Inferior parietal cortex (tissue), 1 donor: ENCODE data around the gene CMAS.
A peak's percentile ranks its signal among the peaks of the same experiment; 100 is the strongest.
"Not testable (repeated sequence)": the region's sequence is repeated elsewhere in the genome, so short reads cannot be mapped to it uniquely, and the experiment has no call there.

Experiments used
- DNase-seq: peaks from one replicate; pipeline ENCODE4 v3.0.0-alpha.2; 2016; ENCODE audit errors: extremely low spot score

Gene CMAS

DNA sequence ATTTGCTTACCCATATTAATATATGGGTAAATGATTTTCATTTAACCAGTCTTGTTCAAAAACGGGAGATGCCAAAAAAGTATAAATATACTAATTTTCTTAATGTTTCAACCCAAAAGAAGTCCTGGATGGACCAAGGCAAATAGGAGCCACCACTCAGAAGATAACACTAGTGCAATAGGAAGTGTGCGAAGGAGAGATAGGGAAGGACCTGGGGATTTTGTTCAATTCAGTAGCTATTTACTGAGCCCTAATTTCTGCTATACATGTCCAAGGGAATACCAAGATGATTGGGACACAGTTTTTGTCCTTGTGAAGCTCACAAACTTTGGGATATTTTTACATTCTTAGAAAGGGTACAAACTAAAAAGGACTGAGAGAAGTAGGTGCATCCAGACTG is 1.5 kb downstream of the CMAS start:
- DNase-seq = no peak

DNA sequence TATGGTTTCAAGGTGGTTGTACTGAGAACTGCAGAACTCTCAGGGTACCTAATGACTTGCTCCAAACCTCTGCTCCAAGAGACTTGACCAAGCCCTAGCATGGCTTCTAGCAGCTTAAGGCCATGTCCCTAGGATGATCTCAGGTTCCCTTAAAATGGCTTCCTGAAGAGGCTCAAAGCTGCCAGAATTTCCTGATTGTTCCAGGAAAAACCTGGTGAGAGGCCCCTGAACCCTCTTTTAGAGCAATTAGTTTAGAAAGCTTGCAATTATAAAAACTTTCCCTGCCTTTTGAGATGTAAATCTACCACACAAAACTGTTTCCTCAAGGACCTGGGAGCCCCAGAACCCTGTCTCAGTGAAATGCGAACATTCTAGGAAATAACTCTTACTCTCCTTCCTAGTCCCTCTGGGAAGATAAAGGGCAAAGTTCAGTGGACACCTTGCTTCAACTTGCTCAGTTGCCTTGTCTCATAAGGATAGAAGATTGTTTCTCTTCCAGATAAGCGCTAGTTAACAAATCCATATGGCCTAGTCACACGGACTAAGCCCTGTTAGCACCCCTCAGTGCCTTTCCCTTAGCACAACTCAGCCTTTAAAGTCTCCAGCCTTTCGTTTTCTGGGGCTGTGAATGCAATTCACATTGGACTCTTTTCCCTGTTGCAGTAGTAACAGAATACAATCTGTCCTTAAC is 2.5 kb downstream of the CMAS start:
- no peak for DNase-seq

DNA sequence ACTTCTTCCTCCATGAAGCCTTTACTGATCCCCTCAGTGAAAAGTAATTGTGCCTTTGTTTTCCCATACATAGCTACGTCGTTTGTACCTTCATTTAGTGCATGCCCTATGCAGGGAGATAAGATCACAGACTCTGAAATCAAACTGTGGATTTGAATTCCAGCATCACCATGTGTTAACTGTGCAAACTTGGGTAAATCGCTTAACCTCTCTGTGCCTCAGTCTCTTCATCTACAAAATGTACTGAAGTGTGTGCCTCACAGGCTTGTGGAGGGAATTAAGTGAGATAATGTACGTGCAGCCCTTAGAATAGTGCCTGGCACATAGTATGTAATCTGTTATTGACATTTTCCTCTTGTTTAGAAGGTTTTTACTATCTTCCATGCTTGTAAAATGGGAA is 4.1 kb downstream of the CMAS start:
- no peak for DNase-seq

DNA sequence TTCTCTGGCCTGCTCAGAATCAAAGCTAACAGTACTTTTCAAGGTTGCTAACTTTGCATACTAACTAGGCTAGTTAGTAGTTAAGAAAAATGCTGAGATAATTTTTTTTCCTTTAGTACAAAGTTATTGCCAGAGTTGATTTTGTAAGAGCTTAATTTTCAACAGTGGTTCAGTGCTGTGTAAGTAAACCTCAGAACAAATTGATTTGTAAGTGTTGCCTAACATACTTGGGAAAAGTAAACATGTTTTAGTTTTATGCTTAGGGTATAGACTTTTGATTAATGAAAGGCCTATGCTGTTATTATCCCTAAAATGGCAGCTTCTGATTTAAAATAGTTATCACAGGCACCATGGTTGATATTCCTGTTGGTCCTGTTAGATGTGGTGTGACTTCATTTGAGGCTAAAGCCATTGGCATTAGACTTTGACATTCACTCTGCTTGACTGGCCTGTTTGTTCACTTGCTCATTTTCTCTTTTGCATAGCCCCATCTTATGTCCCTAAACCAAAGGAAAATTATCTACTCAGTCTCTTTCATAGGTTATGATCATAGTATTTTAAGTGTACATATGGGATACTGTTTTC is 5.2 kb downstream of the CMAS start:
- DNase-seq = no peak

DNA sequence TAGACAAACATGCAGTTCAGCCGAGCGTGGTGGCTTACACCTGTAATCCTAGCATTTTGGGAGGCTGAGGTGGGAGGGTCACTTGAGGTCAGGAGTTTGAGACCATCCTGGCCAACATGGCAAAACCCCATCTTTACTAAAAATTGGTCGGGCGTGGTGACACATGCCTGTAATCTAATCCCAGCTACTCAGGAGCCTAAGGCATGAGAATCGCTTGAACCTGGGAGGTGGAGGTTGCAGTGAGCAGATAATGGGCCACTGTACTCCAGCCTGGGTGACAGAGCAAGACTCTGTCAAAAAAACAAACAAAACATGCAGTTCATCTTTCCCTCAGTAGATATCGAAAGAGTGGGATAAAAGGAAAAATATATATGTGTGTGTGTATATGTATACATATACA is 7.0 kb downstream of the CMAS start:
- not testable (repeated sequence) for DNase-seq

DNA sequence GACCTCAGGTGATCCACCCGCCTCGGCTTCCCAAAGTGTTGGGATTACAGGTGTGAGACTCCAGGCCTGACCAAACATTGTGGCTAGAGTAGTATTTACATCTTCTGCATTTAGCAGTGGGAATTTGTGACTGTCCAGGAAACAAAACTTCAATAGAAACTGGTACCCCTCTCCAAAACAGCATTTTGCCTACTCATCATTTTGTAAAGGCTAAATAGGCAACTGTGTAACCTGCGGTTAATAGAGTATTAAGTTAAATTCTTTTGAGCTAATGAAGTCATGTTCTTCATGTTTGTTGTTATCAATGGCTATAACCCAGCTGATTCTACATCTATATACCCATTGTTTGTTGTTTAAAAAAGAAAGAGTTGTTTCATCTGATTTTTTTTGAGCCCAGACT is 8.1 kb downstream of the CMAS start:
- DNase-seq = no peak

DNA sequence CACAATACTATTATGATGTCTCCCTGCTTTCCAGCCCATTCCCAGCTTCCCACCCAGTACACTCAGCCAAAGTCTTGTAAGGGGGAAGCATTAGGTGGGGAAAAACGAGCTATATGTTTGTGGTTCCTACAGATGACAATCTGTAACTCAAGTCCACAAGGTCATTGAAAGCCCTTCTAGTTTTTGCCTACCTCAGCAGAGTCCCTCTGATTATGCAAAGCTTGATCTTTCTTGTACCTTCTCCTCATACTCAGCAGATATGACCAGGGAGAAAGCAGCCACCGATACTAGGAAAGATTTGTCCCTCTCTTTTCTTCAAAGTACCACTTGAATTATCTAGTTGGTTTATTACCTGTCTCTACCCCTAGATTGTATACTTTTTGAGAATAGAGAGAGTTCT is 10.6 kb downstream of the CMAS start:
- no peak for DNase-seq

DNA sequence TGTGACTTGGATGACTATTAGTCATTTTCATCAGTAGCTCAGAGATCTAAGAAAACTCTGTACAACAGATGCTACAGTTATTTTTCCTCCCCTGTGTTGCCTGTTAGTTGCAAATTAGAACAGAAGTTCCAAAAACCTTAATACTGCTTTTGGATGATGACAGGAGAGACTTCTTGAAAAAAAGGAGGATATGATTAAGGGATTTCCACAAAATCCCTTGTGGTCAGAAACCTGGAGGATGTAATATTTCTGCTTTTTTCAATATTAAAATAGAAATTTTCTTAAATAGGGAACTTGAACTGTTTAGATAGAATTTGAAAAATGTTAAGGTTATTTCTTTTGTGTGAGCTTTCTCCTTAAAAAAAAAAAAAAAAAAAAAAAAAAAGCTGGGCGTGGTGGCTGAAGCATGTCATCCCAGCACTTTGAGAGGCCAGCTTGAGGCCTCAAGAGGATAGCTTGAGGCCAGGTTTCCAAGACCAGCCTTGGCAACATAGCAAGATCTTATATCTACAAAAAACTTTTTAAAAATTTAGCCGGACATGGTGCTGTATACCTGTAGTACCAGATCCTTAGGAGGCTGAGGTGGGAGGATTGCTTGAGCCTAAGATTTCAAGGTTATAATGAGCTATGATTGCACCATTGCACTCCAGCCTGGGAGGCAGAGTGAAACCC is 14.1 kb downstream of the CMAS start:
- DNase-seq = no peak

DNA sequence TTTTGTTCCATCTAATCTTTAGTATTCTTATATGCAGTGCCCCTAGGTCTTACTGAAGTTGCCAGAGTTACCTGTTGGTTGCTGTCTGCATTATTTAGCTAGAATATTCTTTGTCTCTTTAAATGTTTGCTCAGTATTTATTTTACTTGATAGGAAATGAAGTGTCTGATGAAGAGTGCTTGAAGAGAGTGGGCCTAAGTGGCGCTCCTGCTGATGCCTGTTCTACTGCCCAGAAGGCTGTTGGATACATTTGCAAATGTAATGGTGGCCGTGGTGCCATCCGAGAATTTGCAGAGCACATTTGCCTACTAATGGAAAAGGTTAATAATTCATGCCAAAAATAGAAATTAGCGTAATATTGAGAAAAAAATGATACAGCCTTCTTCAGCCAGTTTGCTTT is 18.9 kb downstream of the CMAS start:
- DNase-seq = no peak

DNA sequence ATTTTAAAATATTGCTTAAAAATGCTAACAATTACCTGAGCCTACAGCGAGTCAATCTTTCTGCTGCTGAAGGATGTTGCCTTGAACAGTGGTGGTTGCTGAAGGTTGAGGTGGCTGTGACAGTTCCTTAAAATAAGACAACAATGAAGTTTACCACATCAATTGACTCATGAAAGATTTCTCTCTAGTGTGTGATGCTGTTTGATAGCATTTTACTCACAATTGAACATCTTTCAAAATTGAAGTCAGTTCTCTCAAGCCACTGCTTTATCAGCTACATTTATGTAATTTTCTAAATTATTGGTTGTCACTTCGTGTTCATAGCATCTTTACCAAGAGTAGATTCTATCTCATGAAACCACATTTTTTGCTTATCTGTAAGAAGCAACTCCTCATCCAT is 20.3 kb downstream of the CMAS start:
- no peak for DNase-seq

DNA sequence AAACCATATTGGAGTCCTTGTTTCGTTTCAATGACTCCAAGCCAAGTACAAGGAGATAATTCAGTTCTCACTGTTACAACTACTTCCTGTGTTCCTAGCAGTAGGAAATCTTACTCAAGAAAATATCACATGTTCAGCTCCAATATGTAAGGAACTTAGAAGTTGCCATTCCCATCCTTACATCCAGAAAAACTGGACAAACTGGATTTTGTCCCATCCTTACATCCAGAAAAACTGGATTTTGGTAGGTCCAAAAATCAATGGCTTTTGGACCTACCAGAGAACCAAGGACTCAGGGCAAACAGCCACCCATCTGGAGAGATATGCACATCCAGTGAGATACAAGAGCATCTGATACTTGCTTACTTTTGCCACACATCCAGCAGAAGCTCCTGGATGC is 23.8 kb downstream of the CMAS start:
- DNase-seq = no peak

DNA sequence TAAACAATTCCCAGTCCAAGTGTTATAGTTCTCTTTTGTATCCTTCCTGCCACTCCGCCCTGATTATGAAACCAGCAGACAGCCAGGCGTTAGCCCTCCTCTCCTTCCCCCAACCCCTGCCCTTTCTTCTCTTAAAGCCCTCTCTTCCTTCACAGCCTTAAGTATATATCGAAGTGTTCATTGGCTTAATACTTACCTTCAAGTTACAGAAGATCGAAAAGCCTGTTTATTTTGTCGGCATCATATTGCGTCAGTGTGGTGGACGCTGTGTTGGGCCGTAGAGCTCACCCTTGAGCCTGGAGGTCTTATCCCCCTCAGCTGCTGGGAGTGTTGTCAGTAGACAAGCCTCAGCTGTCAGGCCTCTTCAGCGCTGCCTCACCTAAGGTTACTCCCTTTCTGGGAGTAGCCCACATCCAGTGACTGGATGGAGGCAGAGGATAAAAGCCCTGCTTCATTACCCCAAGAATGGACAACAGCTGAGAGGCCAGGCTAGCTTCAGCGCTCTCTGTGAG is 36.2 kb downstream of the CMAS start:
- no peak for DNase-seq

DNA sequence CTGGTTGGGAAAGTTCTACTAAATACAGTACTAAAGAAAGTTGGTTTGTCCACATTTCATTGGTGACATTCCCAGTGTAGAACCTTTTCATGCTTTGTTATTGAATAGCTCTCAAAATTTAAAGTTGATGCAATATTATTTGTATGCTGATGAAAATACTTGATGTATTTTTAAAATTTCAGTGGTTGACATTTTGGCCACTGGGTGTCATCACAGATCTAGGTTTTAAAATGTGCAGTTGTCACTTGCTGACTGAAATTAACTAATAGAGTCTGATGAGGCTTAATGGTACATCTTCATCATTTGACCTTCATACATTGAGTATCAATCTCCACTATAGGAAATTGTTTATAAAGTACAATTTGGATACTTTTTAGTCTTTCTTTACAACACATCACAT is 37.1 kb downstream of the CMAS start:
- peak; percentile 73 for DNase-seq

DNA sequence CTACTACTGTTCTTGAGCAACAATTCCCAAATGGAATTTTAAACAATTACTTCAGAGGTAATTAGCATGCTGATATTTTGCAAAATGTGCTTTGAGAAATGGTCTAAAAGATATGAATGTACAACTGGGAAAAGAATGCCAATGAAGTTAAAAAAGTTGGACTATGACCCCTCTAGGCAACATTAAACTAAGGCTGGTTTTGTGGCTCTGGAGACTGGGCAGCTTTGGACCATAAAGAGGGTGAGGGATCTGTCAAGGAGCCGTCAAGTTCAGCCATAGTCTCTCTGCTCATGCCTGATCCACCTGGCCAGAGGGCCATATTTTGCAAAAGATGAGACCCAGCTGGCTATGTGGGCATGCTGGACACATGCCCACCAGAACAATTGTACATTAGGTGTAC is 38.8 kb downstream of the CMAS start:
- no peak for DNase-seq

DNA sequence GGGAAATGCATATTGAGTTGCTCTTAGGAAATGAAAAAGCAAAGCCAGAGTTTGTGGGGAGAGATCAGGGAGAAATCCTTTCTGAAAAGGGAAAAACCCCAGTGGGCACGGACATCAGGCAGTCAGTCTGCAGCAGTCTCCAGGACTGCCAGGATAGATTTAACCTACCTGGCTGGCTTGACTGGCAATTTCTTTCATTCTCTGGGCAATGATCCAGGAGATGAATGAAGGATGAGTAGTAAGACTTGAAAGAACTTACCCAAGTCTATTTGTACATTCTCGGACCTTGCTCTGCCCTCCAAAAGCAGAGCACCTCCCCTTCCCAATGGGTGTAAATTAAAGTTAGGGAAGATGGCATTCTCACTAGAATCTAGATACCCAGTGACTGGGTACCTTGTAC is 42.9 kb downstream of the CMAS start:
- DNase-seq = no peak

DNA sequence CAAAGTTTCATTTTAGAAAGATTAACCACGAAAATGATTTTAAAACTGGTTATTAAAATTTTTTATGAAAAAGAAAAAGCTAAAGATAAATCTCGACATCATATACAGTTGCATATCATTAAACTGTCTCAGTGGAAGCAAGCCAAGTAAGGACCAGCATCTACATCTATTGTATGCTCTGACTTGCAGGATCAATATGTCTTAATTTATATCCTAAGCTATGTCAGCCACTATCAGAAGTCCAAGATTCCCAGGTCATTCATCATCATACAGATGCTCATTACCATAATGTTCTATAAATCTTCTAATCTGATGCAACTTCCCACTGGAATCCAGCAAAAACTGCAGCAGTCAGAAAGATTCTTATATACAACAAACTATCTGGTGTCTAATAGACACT is 43.5 kb downstream of the CMAS start:
- no peak for DNase-seq

DNA sequence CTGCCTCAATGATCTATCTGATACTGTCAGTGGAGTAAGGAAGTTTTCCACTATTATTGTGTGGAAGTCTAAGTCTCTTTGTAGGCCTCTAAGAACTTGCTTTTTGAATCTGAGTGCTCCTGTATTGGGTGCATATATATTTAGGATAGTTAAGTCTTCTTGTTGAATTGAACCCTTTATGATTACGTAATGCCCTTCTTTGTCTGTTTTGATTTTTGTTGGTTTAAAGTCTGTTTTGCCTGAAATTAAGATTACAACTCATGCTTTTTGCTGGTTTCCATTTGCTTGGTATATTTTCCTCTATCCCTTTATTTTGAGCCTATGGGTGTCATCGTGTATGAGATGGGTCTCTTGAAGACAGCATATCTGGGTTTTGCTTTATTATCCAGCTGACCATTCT is 53.0 kb downstream of the CMAS start:
- not testable (repeated sequence) for DNase-seq

DNA sequence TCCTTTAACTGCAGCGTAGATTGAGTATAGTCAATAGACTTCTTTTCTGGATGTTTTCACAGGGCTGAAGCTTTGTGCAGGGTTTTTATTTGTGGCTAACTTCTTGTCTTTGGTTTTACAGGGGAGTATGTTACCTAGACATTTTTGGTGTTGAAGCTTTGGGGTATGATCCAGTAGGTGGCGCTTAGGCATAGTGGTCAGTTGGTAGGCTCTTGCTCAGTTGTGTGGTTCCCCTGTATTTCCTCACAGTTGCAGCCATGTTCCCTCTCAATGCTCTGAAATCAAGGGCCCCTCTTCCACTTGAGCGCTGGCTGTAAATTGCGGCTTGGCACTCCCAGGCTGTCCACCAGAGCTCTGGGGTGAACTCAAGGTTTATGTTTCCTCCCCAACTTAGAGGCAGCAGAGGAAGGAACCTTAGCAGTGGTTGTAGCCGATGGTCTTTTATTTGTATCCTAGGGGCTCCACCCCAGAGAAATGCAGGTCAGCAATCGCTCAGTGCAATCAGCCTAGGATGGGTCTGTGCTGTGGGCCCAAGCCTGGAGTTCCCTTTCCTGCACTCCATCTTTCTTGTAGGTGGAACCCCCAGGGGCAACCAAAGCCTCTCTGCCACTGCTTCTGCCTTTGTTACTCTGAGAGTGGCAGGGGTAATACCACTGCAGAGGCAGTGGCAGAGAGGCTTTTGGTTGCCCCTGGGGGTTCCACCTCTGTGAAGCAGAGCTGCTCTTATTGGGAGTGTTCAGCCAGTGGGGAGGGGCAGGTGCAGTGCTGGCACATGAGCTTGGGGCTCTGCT is 55.1 kb downstream of the CMAS start:
- no peak for DNase-seq

DNA sequence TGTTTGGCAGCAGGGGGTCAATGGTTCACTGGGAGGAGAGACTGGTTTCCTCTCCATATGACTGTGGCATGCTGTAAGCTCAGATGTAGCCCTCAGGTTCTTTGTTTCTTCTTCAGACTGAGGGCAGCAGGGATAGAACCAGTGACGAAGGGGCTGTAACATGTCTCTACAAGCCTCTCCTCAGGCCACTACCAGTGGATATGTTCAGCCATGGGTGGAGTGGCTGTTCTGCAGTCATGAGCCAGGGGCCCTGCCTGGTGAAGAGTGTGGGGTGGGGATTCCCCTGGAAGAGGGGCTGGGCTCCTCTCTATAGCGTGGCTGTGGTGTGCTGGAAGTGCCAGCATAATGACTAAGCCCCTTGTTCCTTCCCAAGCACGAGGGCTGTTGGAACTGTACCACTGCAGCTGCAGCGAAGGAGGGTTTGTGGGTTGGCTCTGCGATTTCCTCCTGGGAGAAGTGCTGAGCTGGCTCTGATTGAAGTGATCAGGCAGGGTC is 55.8 kb downstream of the CMAS start:
- peak; percentile 33 for DNase-seq

DNA sequence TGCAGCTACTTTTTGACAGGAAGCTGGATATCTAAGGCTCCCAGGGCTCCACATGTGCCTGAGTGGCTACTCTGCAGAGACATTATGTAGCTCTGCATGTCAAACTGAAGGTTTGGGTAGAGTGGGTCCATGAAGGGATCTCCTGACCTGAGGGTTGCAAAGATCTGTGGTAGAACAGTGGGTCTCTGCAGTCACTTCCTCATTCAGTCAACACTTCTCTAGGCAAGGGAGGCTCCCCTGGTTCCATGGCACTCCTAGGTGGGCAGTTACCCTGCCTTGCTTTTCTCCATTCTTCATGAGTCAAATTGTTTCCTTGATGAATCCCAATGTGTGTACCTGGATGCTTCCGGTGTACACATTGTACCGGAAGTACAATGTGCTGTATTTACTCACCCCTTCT is 57.4 kb downstream of the CMAS start:
- no peak for DNase-seq

DNA sequence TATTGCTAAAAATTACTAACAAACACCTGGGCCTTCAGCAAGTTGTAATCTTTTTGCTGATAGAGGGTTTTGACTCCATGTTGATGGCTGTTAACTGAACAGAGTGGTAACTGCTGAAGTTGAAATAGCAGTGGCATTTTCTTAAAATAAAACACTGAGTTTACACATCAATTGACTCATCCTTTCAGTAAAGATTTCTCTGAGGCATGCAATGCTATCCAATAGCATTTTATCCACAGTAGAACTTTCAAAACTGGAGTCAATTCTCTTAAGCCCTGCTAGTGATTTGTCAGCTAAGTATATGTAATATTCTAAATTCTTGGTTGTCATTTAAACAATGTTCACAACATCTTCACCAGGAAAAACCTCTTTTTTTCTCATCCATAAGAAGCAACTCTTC is 59.5 kb downstream of the CMAS start:
- no peak for DNase-seq

DNA sequence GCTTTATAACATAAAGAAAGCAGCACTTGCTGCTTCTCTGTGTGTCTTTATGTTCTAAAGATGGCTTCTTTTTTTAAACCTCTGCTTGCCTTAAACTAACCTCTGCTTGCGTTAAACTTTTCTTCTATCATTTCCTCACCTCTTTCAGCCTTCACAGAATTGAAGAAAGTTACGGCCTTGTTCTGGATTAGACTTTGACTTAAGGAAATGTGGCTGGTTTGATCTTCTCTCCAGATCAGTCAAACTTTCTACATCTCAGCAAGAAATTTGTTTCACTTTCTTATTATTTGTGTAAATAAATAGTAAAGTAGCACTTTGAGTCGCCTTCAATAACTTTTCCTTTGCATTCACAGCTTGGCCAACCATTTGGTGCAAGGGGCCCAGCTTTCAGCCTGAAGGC is 64.2 kb downstream of the CMAS start:
- DNase-seq = no peak
